ENCODE measurements around the gene N4BP2L1.

Gene N4BP2L1

GRCh38 chr13:32431361-32431760 lies 3.4 kb upstream of the N4BP2L1 start:
- no peak for DNase-seq (ENCODE audit: low read depth)

GRCh38 chr13:32430018-32430747 lies 2.3 kb upstream of the N4BP2L1 start:
- no peak for DNase-seq (ENCODE audit: low read depth)

GRCh38 chr13:32429433-32429909 lies 1.5 kb upstream of the N4BP2L1 start:
- DNase-seq (ENCODE audit: low read depth): no peak

GRCh38 chr13:32428581-32429432 lies 877 bp upstream of the N4BP2L1 start:
- DNase-seq (ENCODE audit: low read depth): no peak

- peak; percentile 45 for DNase-seq (ENCODE audit: low read depth)
Observed at GRCh38 chr13:32426990-32427851, 709 bp downstream of the N4BP2L1 start.

- peak; percentile 4 for DNase-seq (ENCODE audit: low read depth)
Observed at GRCh38 chr13:32426191-32426989, 1.5 kb downstream of the N4BP2L1 start.

- no peak for DNase-seq (ENCODE audit: low read depth)
Observed at GRCh38 chr13:32425158-32425557, 2.8 kb downstream of the N4BP2L1 start.

GRCh38 chr13:32423592-32423991 lies 4.3 kb downstream of the N4BP2L1 start:
- no peak for DNase-seq (ENCODE audit: low read depth)

- no peak for DNase-seq (ENCODE audit: low read depth)
Observed at GRCh38 chr13:32419862-32420261, 8.1 kb downstream of the N4BP2L1 start.

GRCh38 chr13:32417995-32418394 lies 9.9 kb downstream of the N4BP2L1 start:
- DNase-seq (ENCODE audit: low read depth): no peak

GRCh38 chr13:32415019-32415418 lies 12.9 kb downstream of the N4BP2L1 start:
- DNase-seq (ENCODE audit: low read depth): no peak

GRCh38 chr13:32414580-32414979 lies 13.3 kb downstream of the N4BP2L1 start:
- DNase-seq (ENCODE audit: low read depth): no peak

GRCh38 chr13:32413284-32413683 lies 14.6 kb downstream of the N4BP2L1 start:
- no peak for DNase-seq (ENCODE audit: low read depth)

GRCh38 chr13:32409561-32410421 lies 18.1 kb downstream of the N4BP2L1 start:
- DNase-seq (ENCODE audit: low read depth): no peak

GRCh38 chr13:32409001-32409313 lies 19.0 kb downstream of the N4BP2L1 start:
- no peak for DNase-seq (ENCODE audit: low read depth)

- no peak for DNase-seq (ENCODE audit: low read depth)
Observed at GRCh38 chr13:32408296-32409000, 19.5 kb downstream of the N4BP2L1 start.

- DNase-seq (ENCODE audit: low read depth): no peak
Observed at GRCh38 chr13:32407854-32408253, 20.1 kb downstream of the N4BP2L1 start.

- no peak for DNase-seq (ENCODE audit: low read depth)
Observed at GRCh38 chr13:32403108-32403507, 24.8 kb downstream of the N4BP2L1 start.

GRCh38 chr13:32391101-32391619 lies 36.8 kb downstream of the N4BP2L1 start:
- DNase-seq (ENCODE audit: low read depth): no peak

GRCh38 chr13:32390484-32390883 lies 37.4 kb downstream of the N4BP2L1 start:
- no peak for DNase-seq (ENCODE audit: low read depth)

Measured in activated T-helper 9 cell treated with anti-CD3 and anti-CD28 coated beads, Interleukin-2, amount 50 U/mL, for 16 hours (primary cell).